H9 (cell line): ENCODE measurements around the gene NSG1. TPM values are rescaled to one million over a fixed set of nuclear protein-coding genes. Genes with fewer than 3 reads are reported as not detected.
A peak's percentile ranks its signal among the peaks of the same experiment; 100 is the strongest.

Source experiments
- DNase-seq: peaks from one replicate; pipeline ENCODE4 v3.0.0-alpha.2; 2017
- H2AFZ ChIP-seq: one replicate; pipeline ENCODE4 v1.6.1; 2013; ENCODE audit warnings: mild to moderate bottlenecking, low read length, control low read depth, moderate library complexity
- H2AK5ac ChIP-seq: 2 replicates; pipeline ENCODE4 v1.6.1; 2013; ENCODE audit warnings: low read length, control low read depth, mixed read lengths; ENCODE audit not compliant: insufficient read length
- H2BK120ac ChIP-seq: one replicate; pipeline ENCODE4 v1.6.1; 2013; ENCODE audit warnings: low read depth, mild to moderate bottlenecking, low read length, control low read depth, inconsistent platforms; ENCODE audit not compliant: poor library complexity, severe bottlenecking
- H2BK12ac ChIP-seq: 2 replicates; pipeline ENCODE4 v1.6.1; 2013; ENCODE audit warnings: low read length, control low read depth, mixed read lengths, low read depth; ENCODE audit not compliant: insufficient read length
- H2BK15ac ChIP-seq: 2 replicates; pipeline ENCODE4 v1.6.1; 2013; ENCODE audit warnings: low read depth, low read length, control low read depth
- H2BK20ac ChIP-seq: one replicate; pipeline ENCODE4 v1.6.1; 2013; ENCODE audit warnings: low read depth, mild to moderate bottlenecking, low read length, control low read depth, inconsistent platforms; ENCODE audit not compliant: poor library complexity, severe bottlenecking
- H2BK5ac ChIP-seq: 2 replicates; pipeline ENCODE4 v1.6.1; 2013; ENCODE audit warnings: low read length, control low read depth, mixed read lengths; ENCODE audit not compliant: insufficient read length
- H3K14ac ChIP-seq: 2 replicates; pipeline ENCODE4 v1.6.1; 2013; ENCODE audit warnings: low read length, control low read depth; ENCODE audit not compliant: insufficient read depth
- H3K18ac ChIP-seq: 2 replicates; pipeline ENCODE4 v1.6.1; 2013; ENCODE audit warnings: low read depth, mild to moderate bottlenecking, mixed read lengths, low read length, control low read depth; ENCODE audit not compliant: insufficient read length
- H3K23ac ChIP-seq: 2 replicates; pipeline ENCODE4 v1.6.1; 2013; ENCODE audit warnings: low read length, control low read depth, mixed read lengths, low read depth; ENCODE audit not compliant: insufficient read length
- H3K23me2 ChIP-seq: 2 replicates; pipeline ENCODE4 v1.6.1; 2013; ENCODE audit warnings: low read depth, mild to moderate bottlenecking, mixed read lengths, low read length, control low read depth; ENCODE audit not compliant: insufficient read length, poor library complexity, severe bottlenecking
- H3K27ac ChIP-seq: 2 replicates; pipeline ENCODE4 v1.5.1; 2013; ENCODE audit warnings: low read length, control low read depth, mixed read lengths, low read depth; ENCODE audit not compliant: insufficient read length
- H3K27me3 ChIP-seq: 2 replicates; pipeline ENCODE4 v1.6.1; 2013; ENCODE audit warnings: low read length, control low read depth, inconsistent platforms; ENCODE audit not compliant: insufficient read depth
- H3K4ac ChIP-seq: 2 replicates; pipeline ENCODE4 v1.6.1; 2013; ENCODE audit warnings: low read depth, mild to moderate bottlenecking, control low read depth, inconsistent platforms, low read length, moderate library complexity
- H3K4me1 ChIP-seq: 2 replicates; pipeline ENCODE4 v1.6.1; 2013; ENCODE audit warnings: low read length, control low read depth, inconsistent platforms; ENCODE audit not compliant: insufficient read depth
- H3K4me2 ChIP-seq: 2 replicates; pipeline ENCODE4 v1.6.1; 2013; ENCODE audit warnings: low read length, control low read depth, mixed read lengths; ENCODE audit not compliant: insufficient read length, insufficient read depth
- H3K56ac ChIP-seq: 2 replicates; pipeline ENCODE4 v1.6.1; 2013; ENCODE audit warnings: low read depth, mild to moderate bottlenecking, mixed read lengths, low read length, control low read depth; ENCODE audit not compliant: insufficient read length
- H3K79me1 ChIP-seq: 2 replicates; pipeline ENCODE4 v1.6.1; 2013; ENCODE audit warnings: low read depth, mild to moderate bottlenecking, moderate library complexity, low read length, control low read depth, inconsistent platforms; ENCODE audit not compliant: insufficient read depth, poor library complexity, severe bottlenecking
- H3K79me2 ChIP-seq: 2 replicates; pipeline ENCODE4 v1.6.1; 2013; ENCODE audit warnings: low read length, control low read depth, inconsistent platforms; ENCODE audit not compliant: insufficient read depth
- H3K9ac ChIP-seq: 2 replicates; pipeline ENCODE4 v1.6.1; 2013; ENCODE audit warnings: low read length, control low read depth, mixed read lengths; ENCODE audit not compliant: insufficient read length; ENCODE audit errors: extremely low read depth
- H3K9me3 ChIP-seq: one replicate; pipeline ENCODE4 v1.6.1; 2013; ENCODE audit warnings: low read depth, low read length, inconsistent platforms; ENCODE audit not compliant: control insufficient read depth
- H3T11ph ChIP-seq: one replicate; pipeline ENCODE4 v1.6.1; 2013; ENCODE audit warnings: mild to moderate bottlenecking, low read length, control low read depth, inconsistent platforms
- H4K20me1 ChIP-seq: one replicate; pipeline ENCODE4 v1.6.1; 2013; ENCODE audit not compliant: control insufficient read depth, insufficient read length, insufficient read depth
- H4K5ac ChIP-seq: 2 replicates; pipeline ENCODE4 v1.6.1; 2013; ENCODE audit warnings: low read depth, mild to moderate bottlenecking, mixed read lengths, low read length, control low read depth; ENCODE audit not compliant: insufficient read length
- H4K8ac ChIP-seq: replicated peaks from 2 replicates; pipeline ENCODE4 v1.6.1; 2013; ENCODE audit warnings: low read length, control low read depth, mixed read lengths, low read depth; ENCODE audit not compliant: insufficient read length
- H4K91ac ChIP-seq: 2 replicates; pipeline ENCODE4 v1.6.1; 2013; ENCODE audit warnings: low read depth, mild to moderate bottlenecking, moderate library complexity, mixed read lengths, low read length, control low read depth; ENCODE audit not compliant: insufficient read length
- H3K27ac Mint-ChIP-seq, 3 experiments: 2 replicates in 2 of 3; 3 replicates in 1 of 3; pipeline ENCODE4 v1.8.0; 2020 to 2021; ENCODE audit warnings: mixed read lengths in 3 of 3, mild to moderate bottlenecking in 1 of 3, moderate library complexity in 1 of 3
- H3K27me3 Mint-ChIP-seq: 2 replicates; pipeline ENCODE4 v1.8.0; 2021; ENCODE audit warnings: low read depth, mild to moderate bottlenecking, moderate library complexity, mixed read lengths
- H3K36me3 Mint-ChIP-seq, 3 experiments: 2 replicates in 2 of 3; 3 replicates in 1 of 3; pipeline ENCODE4 v1.8.0; 2020 to 2021; ENCODE audit warnings: low read depth in 3 of 3, mixed read lengths in 3 of 3; ENCODE audit not compliant: insufficient read depth in 1 of 3
- H3K4me1 Mint-ChIP-seq, 2 experiments: 2 replicates each; pipeline ENCODE4 v1.8.0; 2020; ENCODE audit warnings: mixed read lengths in 2 of 2
- H3K4me3 Mint-ChIP-seq, 2 experiments: 2 replicates in 1 of 2; 3 replicates in 1 of 2; pipeline ENCODE4 v1.8.0; 2020 to 2021; ENCODE audit warnings: mild to moderate bottlenecking in 2 of 2, mixed read lengths in 2 of 2, moderate library complexity in 1 of 2
- H3K9me3 Mint-ChIP-seq, 2 experiments: 2 replicates in 1 of 2; 3 replicates in 1 of 2; pipeline ENCODE4 v1.8.0; 2020; ENCODE audit warnings: mild to moderate bottlenecking in 2 of 2, mixed read lengths in 2 of 2, moderate library complexity in 1 of 2
- WGBS: extraction: QIAGEN DNeasy Blood & Tissue Kit; methylation state at CpG from one replicate; pipeline ENCODE4 v1.1.7; 2013; ENCODE audit warnings: missing lambda C conversion rate, low lambda C conversion rate, mixed read lengths; ENCODE audit not compliant: insufficient read length; ENCODE audit errors: extremely low coverage; 5-methylcytosine and 5-hydroxymethylcytosine counted together
- total RNA-seq: library from RNA; stranded (reverse); gene quantifications from 2 replicates; pipeline ENCODE4 v1.2.1, GENCODE V29; 2021
- TF ChIP-seq, protein P1 (sequence below): fragments of 200-600 bp; sonication (generic); conservative IDR thresholded peaks from 3 replicates; pipeline ENCODE4 v1.8.0; 2021; ENCODE audit warnings: antibody characterized with exemption, mild to moderate bottlenecking

The NSG1 gene
- total RNA-seq, 1 experiment from 2014 or later: 9.3 TPM

DNA sequence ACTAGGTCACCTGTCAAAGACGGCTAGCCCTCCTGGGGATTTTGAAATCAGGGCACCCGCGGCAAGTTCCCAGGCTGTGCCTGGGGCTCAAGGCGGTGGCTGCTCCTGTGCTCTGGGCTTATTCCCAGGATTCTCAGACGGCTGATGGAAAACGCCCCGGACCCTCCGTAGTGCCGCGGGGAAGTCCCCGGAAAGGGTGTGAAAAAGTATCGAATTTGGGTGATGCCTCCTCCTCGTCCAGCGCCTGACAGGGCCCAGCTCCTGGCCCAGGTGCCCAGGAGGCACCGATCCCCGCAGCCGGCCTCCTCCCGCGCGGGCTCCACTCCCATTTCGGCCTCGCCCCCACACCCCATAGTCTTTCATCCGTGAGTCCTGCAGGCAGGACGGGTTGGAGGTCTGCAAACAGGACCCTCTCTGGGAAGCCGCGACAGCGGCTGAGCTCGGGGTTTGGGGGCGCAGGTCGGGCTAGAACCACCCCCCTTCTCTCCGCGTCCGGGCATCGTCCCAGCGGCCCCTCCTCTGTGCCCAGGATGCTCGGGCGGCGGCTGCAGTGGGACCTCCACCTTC lies 1.1 kb upstream of the NSG1 start:
- no peak overlapping the region for H4K5ac ChIP-seq
- H3K4ac ChIP-seq: no peak overlapping the region
- no peaks in the 10 kb centered on the region for H3K79me1 ChIP-seq
- H3K27ac Mint-ChIP-seq: no peak overlapping the region
- no peaks in the 10 kb centered on the region for H4K20me1 ChIP-seq
- no peak overlapping the region for H3K9ac ChIP-seq
- H4K91ac ChIP-seq: no peak overlapping the region
- no peaks in the 10 kb centered on the region for H3K9me3 ChIP-seq
- no peak overlapping the region for H3T11ph ChIP-seq
- H3K4me3 Mint-ChIP-seq: peak overlapping the region; percentile 67 to 87
- no peak overlapping the region for H2BK5ac ChIP-seq
- peaks cover 0 to 2% (median 0%) of the 10 kb centered on the region in 3 experiments; a peak in 2 of 7 replicates for H3K36me3 Mint-ChIP-seq
- H2AFZ ChIP-seq: no peak overlapping the region
- H2BK120ac ChIP-seq: no peak overlapping the region
- peak overlapping the region; percentile 49 for H3K4me2 ChIP-seq
- TF ChIP-seq, protein P1, sequence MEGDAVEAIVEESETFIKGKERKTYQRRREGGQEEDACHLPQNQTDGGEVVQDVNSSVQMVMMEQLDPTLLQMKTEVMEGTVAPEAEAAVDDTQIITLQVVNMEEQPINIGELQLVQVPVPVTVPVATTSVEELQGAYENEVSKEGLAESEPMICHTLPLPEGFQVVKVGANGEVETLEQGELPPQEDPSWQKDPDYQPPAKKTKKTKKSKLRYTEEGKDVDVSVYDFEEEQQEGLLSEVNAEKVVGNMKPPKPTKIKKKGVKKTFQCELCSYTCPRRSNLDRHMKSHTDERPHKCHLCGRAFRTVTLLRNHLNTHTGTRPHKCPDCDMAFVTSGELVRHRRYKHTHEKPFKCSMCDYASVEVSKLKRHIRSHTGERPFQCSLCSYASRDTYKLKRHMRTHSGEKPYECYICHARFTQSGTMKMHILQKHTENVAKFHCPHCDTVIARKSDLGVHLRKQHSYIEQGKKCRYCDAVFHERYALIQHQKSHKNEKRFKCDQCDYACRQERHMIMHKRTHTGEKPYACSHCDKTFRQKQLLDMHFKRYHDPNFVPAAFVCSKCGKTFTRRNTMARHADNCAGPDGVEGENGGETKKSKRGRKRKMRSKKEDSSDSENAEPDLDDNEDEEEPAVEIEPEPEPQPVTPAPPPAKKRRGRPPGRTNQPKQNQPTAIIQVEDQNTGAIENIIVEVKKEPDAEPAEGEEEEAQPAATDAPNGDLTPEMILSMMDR: no peak
- no peak overlapping the region for H3K56ac ChIP-seq
- H3K23ac ChIP-seq: no peak overlapping the region
- no CpG with 5 or more reads among the region's 38 CpGs for WGBS
- H2AK5ac ChIP-seq: no peak overlapping the region
- H3K23me2 ChIP-seq: peaks cover 16% of the 10 kb centered on the region
- H2BK15ac ChIP-seq: no peak overlapping the region
- no peak overlapping the region for H2BK20ac ChIP-seq
- no peaks in the 10 kb centered on the region for H3K79me2 ChIP-seq
- H3K4me1 ChIP-seq: peaks cover 2% of the 10 kb centered on the region; the same call in 1 of the 2 replicates
- H4K8ac ChIP-seq: no peak overlapping the region
- H2BK12ac ChIP-seq: no peak overlapping the region
- H3K18ac ChIP-seq: no peak overlapping the region
- peaks cover 2% of the 10 kb centered on the region; the same call in 1 of the 2 replicates for H3K27me3 ChIP-seq
- H3K4me1 Mint-ChIP-seq: peaks cover 13 to 20% of the 10 kb centered on the region in 2 experiments
- H3K27me3 Mint-ChIP-seq: peaks cover 86% of the 10 kb centered on the region
- no peak overlapping the region; the same call in 1 of the 2 replicates for H3K14ac ChIP-seq
- DNase-seq: no peak
- no peaks in the 10 kb centered on the region for H3K9me3 Mint-ChIP-seq
- no peak overlapping the region for H3K27ac ChIP-seq
